ENCODE data around the gene NDFIP1.

NDFIP1 gene

DNA sequence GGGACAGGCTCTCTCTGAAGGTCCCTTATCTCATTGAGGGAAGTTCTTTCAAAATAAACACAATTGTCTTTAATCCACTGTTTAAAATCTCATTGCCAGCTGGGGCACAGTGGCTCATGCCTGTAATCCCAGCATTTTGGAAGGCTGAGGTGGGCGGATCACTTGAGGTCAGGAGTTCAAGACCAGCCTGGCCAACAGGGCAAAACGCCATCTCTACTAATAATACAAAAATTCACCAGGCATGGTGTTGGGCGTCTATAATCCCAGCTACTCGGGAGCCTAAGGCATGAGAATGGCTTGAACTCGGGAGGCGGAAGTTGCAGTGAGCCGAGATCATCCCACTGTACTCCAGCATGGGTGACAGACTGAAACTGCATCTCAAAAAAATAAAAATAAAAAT is 8.3 kb upstream of the NDFIP1 start:
- no peak for TF ChIP-seq CTCF (IDR thresholded peaks at IDR 0.05; ENCODE audit: low read depth, low read length, missing control alignments)
- no peak overlapping the region for H3K4me3 ChIP-seq (replicated peaks; ENCODE audit: low read depth, low read length)
- DNase-seq (ENCODE audit: extremely low read depth, low read depth): no peak

- no peak for TF ChIP-seq CTCF (IDR thresholded peaks at IDR 0.05; ENCODE audit: low read depth, low read length, missing control alignments)
- H3K4me3 ChIP-seq (replicated peaks; ENCODE audit: low read depth, low read length): no peak overlapping the region
- no peak for DNase-seq (ENCODE audit: extremely low read depth, low read depth)
These were observed 5.4 kb upstream of the NDFIP1 start for GRCh38 chr5:142102980-142103740.

GRCh38 chr5:142104491-142104890 is 4.1 kb upstream of the NDFIP1 start:
- H3K4me3 ChIP-seq (replicated peaks; ENCODE audit: low read depth, low read length): no peak overlapping the region
- no peak for TF ChIP-seq CTCF (IDR thresholded peaks at IDR 0.05; ENCODE audit: low read depth, low read length, missing control alignments)
- no peak for DNase-seq (ENCODE audit: extremely low read depth, low read depth)

DNA sequence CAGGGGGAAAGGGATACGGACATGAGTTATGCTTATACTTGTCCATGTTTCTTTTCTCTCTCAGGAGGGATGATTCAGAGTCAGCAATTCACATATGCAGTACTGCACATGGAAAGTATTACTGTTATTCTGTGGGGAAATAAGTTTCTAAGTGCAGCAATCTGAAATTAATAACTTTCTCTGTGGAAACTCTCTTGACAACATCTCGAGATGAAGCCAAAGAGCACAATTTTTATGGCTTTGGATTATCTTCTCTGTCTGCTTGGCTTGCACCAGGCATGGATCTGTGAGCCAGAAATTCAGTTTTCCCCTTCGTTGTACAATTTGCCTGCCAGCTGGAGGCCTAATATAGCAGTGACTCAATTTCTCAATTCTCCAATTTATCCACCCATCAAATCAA is 2.5 kb upstream of the NDFIP1 start:
- DNase-seq (ENCODE audit: extremely low read depth, low read depth): no peak
- no peak overlapping the region for H3K4me3 ChIP-seq (replicated peaks; ENCODE audit: low read depth, low read length)
- TF ChIP-seq CTCF (IDR thresholded peaks at IDR 0.05; ENCODE audit: low read depth, low read length, missing control alignments): no peak

DNA sequence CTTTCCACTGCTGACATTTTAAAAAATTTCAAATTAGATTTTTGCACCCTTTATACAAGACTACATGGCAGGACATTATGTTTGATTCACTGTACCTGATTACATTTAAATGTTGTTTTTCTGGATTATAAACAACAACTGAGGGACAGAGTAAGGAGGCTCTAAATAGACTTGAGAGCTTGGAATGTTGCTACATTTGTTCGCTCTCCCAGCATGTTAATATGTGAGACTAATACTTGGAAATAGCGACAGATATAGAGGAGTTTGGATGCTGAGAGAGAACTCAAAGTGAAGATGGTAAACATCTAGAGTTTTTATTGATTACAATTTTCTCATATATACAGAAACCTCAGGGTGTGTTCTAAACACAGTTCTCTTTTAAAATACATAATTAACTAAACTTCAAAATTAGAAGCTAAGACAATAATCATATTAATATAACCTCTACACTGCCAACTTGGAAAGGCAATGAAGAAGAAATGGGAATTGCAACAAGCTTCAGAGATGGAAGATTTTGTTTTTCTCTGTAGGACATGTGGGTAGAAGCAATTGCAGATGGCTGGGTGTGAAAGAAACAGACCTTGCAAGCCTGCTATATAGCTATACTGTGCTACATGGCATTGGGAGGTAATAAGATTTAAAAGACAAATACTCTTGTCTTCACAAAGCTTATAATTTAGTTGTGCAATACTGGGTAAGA is 1.4 kb upstream of the NDFIP1 start:
- no peak overlapping the region for H3K4me3 ChIP-seq (replicated peaks; ENCODE audit: low read depth, low read length)
- no peak for DNase-seq (ENCODE audit: extremely low read depth, low read depth)
- TF ChIP-seq CTCF (IDR thresholded peaks at IDR 0.05; ENCODE audit: low read depth, low read length, missing control alignments): no peak

- TF ChIP-seq CTCF (IDR thresholded peaks at IDR 0.05; ENCODE audit: low read depth, low read length, missing control alignments): no peak
- H3K4me3 ChIP-seq (replicated peaks; ENCODE audit: low read depth, low read length): peak overlapping the region; percentile 94
- DNase-seq (ENCODE audit: extremely low read depth, low read depth): no peak
These were observed 695 bp upstream of the NDFIP1 start for GRCh38 chr5:142107736-142108431.
